ENCODE data around the gene ZBED4. TPM values are rescaled to one million over a fixed set of nuclear protein-coding genes. Genes with fewer than 3 reads are reported as not detected.

Gene ZBED4
- total and polyA plus RNA-seq, 8 donors, result 12.8 to 19.8 (median 15.1) TPM

DNA sequence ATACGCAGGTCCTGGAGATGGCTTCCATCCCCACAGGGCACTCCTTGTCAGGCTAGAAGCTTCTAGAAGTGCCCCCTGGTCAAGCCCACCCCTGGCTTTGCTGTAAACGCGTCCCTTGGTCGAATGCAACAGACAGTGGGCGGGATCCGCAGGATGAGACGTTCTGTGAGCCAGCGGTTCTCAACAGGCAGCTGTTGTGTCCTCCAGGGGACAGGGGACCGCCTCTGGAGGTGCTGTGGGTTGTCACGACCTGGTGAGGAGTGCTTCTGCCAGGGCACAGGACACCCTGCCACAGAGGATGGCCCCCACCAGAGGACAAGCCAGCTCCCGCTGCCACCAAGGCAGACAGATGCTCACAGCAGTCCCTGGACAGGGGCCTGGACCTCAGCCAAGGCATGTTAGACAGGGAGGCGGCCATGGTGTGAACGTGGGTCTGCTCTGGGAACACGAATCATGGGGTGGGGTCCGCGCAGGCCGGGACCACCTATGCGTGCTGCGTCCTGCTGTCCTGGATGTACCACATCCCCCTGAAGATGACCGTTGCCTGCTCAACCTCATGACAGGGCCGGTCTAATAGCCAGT, 76.4 kb downstream of the ZBED4 start:
- peaks cover 32 to 70% of the 10 kb centered on the region in 2 donors for H3K4me1 ChIP-seq
- DNase-seq (no peak), ATAC-seq (no peak)
- TF ChIP-seq, protein P1, sequence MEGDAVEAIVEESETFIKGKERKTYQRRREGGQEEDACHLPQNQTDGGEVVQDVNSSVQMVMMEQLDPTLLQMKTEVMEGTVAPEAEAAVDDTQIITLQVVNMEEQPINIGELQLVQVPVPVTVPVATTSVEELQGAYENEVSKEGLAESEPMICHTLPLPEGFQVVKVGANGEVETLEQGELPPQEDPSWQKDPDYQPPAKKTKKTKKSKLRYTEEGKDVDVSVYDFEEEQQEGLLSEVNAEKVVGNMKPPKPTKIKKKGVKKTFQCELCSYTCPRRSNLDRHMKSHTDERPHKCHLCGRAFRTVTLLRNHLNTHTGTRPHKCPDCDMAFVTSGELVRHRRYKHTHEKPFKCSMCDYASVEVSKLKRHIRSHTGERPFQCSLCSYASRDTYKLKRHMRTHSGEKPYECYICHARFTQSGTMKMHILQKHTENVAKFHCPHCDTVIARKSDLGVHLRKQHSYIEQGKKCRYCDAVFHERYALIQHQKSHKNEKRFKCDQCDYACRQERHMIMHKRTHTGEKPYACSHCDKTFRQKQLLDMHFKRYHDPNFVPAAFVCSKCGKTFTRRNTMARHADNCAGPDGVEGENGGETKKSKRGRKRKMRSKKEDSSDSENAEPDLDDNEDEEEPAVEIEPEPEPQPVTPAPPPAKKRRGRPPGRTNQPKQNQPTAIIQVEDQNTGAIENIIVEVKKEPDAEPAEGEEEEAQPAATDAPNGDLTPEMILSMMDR (IDR thresholded peaks at IDR 0.05), result no peak
- H3K4me3 ChIP-seq, result no peak overlapping the region
- H3K9me3 ChIP-seq, result no peaks in the 10 kb centered on the region
- peaks cover 0 to 9% of the 10 kb centered on the region in 2 donors for H3K27me3 ChIP-seq
- H3K36me3 ChIP-seq, result peaks cover 0 to 20% of the 10 kb centered on the region in 2 donors
- intact Hi-C loops (cut with DNase I), result loop anchor here in 1 of 2 donors (2.0 to 10.0 kb wide), 3 partner anchors 55 to 135 kb away; no protein-coding TSS in a partner anchor
- peak overlapping the region in 1 of 2 donors; percentile 81 for H3K27ac ChIP-seq

DNA sequence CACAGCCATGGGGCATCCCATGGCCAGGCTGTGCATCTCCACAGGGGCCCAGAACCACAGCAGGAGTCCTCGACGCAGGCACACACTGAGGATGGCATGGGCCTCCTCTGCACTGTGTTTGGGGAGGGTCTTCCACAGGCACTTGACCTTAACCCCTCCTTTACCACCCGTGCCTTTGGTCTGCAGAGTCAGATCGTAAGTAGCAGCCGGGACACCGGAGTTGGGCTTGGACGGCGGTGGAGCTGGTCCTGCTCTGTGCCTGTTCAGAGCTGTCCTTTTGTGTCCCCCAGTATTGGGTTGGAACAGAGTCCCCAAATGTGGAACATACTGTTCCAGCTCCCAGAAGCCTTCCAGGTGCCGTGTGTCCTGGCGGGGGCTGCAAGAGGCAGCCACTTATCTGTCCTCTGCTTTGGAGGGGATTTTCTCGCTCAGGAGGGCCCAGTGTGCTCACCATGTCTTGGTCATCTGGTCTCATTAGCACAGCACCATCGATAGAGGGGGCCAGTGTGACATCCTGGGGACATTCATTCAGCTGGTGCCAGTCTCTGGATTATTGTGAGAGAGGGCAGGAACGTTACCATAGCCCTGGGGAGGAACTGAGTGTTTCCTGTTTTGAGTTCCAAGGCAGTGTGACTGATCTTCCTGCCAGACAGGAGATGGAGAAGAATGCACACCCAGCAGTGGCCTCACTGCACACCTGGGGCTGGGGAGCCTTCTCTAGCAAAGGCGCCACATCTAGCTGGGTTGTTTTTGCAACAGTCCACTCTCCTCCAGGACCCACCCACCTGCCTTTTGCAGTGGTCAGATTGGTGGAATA, 77.2 kb downstream of the ZBED4 start:
- peaks cover 32 to 63% of the 10 kb centered on the region in 2 donors for H3K4me1 ChIP-seq
- intact Hi-C loops (cut with DNase I), result no loop called here
- H3K27me3 ChIP-seq, result peaks cover 0 to 9% of the 10 kb centered on the region in 2 donors
- no peaks in the 10 kb centered on the region for H3K9me3 ChIP-seq
- peak overlapping the region; percentile 10 to 81 for H3K27ac ChIP-seq
- TF ChIP-seq, protein P1 (IDR thresholded peaks at IDR 0.05), result peak; percentile 65 to 66
- H3K4me3 ChIP-seq, result no peak overlapping the region
- ATAC-seq, result peak; percentile 70
- H3K36me3 ChIP-seq, result peaks cover 0 to 13% of the 10 kb centered on the region in 2 donors
- peak in 2 of 4 donors; percentile 81 to 84 for DNase-seq

DNA sequence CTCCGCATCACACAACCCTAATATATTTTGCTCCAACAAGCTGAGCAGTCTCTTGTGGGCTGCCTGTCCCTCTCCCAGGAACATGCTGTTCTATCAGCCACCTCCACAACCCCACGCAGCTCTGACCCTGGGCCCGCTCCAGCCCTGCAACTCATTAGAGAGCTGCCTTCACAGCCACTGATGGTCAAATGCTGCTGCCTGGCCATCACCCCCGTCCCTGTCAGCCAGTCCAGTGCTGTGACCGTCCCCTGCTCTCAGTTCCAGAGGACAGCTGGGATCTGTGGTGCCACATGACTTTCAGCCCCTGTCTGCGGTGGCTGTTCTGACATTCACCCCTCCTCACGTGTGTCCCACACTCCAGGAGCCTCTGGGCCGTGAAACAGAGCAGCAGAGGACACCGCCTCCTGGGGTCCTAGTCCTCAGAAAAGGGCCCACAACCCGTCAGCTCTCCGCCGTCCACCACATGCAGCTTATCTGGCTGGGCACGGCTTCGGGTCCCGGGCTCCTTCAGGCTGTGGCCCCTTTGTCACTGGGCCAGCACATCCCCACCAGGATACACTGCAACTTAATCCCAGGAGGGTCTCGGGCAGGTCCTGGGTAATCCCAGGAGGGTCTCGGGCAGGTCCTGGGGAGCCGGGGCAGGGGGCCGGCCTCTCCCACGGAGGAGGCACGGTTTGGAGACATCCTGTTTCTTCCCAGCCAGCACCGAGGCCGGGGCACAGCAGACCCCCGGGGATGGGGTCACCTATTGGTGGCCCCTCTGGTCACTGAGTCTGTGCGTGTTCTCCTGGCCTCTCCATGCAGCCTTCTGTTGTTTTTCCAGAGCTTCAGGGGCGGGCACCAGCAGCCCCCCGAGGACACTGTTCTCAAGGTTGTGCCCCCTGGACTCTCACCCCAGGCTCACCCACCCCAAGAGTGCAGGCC, 79.9 kb downstream of the ZBED4 start:
- Histone ChIP-seq H3K9me3 (no peaks in the 10 kb centered on the region), H3K4me1 (peaks cover 37 to 84% of the 10 kb centered on the region in 2 donors), H3K36me3 (no peaks in the 10 kb centered on the region), H3K27ac (peak overlapping the region; percentile 95 to 99), H3K4me3 (peak overlapping the region in 1 of 2 donors; percentile 71), H3K27me3 (peaks cover 0 to 9% of the 10 kb centered on the region in 2 donors)
- TF ChIP-seq, protein P1 (IDR thresholded peaks at IDR 0.05), result no peak
- DNase-seq (no peak), ATAC-seq (no peak)
- intact Hi-C loops (cut with DNase I), result no loop called here

DNA sequence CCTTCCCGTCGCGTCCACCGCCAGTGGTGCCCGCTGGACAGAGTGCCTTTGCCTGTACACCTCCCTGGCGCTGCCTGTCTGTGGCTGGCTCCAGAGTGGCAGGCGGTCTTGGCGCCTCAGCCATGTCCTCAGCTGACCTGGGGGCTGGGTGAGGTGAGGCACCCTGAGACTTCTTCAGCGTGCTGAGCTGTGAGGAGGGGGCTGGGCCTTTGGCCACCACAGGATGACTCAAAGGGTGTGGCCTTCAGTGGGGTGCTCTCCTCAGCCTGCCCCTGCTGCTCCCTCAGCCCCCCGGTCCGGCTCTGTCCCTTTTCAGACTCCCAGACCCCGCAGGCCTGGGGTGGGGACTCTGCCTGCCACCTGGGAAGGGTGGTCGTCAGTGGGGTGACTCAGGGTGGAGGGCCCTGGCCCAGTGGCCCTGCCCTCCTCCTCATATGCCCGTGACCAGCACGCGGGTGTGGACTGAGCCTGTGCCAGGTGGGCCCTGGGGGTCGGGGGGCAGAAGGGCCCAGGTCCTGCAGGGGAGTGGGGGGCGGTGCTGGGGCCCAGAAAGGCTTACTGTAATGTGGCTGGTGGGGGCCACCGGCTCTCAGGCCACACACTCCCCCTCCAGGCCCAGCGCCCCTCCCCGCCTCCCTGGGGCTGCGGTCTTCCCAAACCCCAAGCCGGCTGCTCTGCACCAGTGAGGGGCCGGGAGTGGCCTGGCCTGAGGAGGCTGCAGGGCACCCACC, 80.7 kb downstream of the ZBED4 start:
- Histone ChIP-seq H3K4me3 (peak overlapping the region; percentile 47 to 71), H3K4me1 (peaks cover 37 to 89% of the 10 kb centered on the region in 2 donors)
- peak; percentile 46 for ATAC-seq

More for the DNA sequence above, 80.7 kb downstream of the ZBED4 start:
- TF ChIP-seq, protein P1 (IDR thresholded peaks at IDR 0.05), result no peak
- peak in 2 of 4 donors; percentile 89 to 94 for DNase-seq
- intact Hi-C loops (cut with DNase I), result no loop called here
- H3K27me3 ChIP-seq, result peaks cover 0 to under 1% of the 10 kb centered on the region in 2 donors
- no peaks in the 10 kb centered on the region for H3K9me3 ChIP-seq
- H3K36me3 ChIP-seq, result no peaks in the 10 kb centered on the region
- peak overlapping the region; percentile 95 to 99 for H3K27ac ChIP-seq
